ENCODE results near the gene SIL1.

GRCh38 chr5:138989720-138990119, 208.4 kb downstream of the SIL1 start:
- TF ChIP-seq CEBPB (IDR thresholded peaks at IDR 0.05): no peak
- no peak for TF ChIP-seq EGR1 (IDR thresholded peaks at IDR 0.05)
- TF ChIP-seq EP300 (IDR thresholded peaks at IDR 0.05; ENCODE audit: borderline replicate concordance): no peak
- no peak for TF ChIP-seq NFIC (IDR thresholded peaks at IDR 0.05)
- no peak for TF ChIP-seq MAX (IDR thresholded peaks at IDR 0.05)
- TF ChIP-seq REST (IDR thresholded peaks at IDR 0.05; ENCODE audit: low read depth): no peak
- no peak for TF ChIP-seq TAF1 (IDR thresholded peaks at IDR 0.05; ENCODE audit: low read depth)
- no peak for TF ChIP-seq FOXM1 (IDR thresholded peaks at IDR 0.05; ENCODE audit: borderline replicate concordance, low read depth)
- no peak for TF ChIP-seq USF1 (IDR thresholded peaks at IDR 0.05)
- TF ChIP-seq CREB1 (IDR thresholded peaks at IDR 0.05; ENCODE audit: low read depth): no peak
- no peak for TF ChIP-seq RAD21 (IDR thresholded peaks at IDR 0.05; ENCODE audit: low read depth)
- no peak for TF ChIP-seq YY1 (IDR thresholded peaks at IDR 0.05; ENCODE audit: low read depth)
- TF ChIP-seq TCF12 (IDR thresholded peaks at IDR 0.05; ENCODE audit: low read depth): no peak
- TF ChIP-seq ZBTB7A (IDR thresholded peaks at IDR 0.05; ENCODE audit: low read depth): no peak
